HFFc6 (cell line): Measurements from ENCODE around the gene MRPL3. TPM values are rescaled to one million over a fixed set of nuclear protein-coding genes. Genes with fewer than 3 reads are reported as not detected.

Source experiments
- DNase-seq: peaks from one replicate; pipeline ENCODE4 v3.0.0-alpha.2; 2018
- H3K27ac Mint-ChIP-seq: 2 replicates; pipeline ENCODE4 v1.8.0; 2020; ENCODE audit warnings: mild to moderate bottlenecking, mixed read lengths
- H3K27me3 Mint-ChIP-seq: 2 replicates; pipeline ENCODE4 v1.8.0; 2021; ENCODE audit warnings: mild to moderate bottlenecking, moderate library complexity, mixed read lengths; ENCODE audit not compliant: insufficient read depth
- H3K36me3 Mint-ChIP-seq: 2 replicates; pipeline ENCODE4 v1.8.0; 2021; ENCODE audit warnings: low read depth, mixed read lengths
- H3K4me1 Mint-ChIP-seq: 2 replicates; pipeline ENCODE4 v1.8.0; 2020; ENCODE audit warnings: low read depth, mixed read lengths
- H3K4me3 Mint-ChIP-seq: 2 replicates; pipeline ENCODE4 v1.8.0; 2020; ENCODE audit warnings: mild to moderate bottlenecking, moderate library complexity, mixed read lengths
- H3K9me3 Mint-ChIP-seq: 2 replicates; pipeline ENCODE4 v1.8.0; 2020; ENCODE audit warnings: mild to moderate bottlenecking, mixed read lengths
- long read RNA-seq: library from polyadenylated mRNA; unstranded; transcript quantifications from one replicate; pipeline ENCODE4 v2.0.0, GENCODE V29; 2019
- total RNA-seq, 6 experiments: library from RNA; stranded (reverse); fragmentation: NEBNext Ultra II Directional; extraction: Animal tissue kit (Norgen Biotek cat#: 25700); gene quantifications; 2 replicates in 1 of 6; 3 replicates in 5 of 6; pipeline ENCODE4 v1.2.3, GENCODE V29; 2021
- TF ChIP-seq, protein P1 (sequence below): fragments of 200-600 bp; sonication (generic); IDR thresholded peaks from 2 replicates; pipeline ENCODE4 v1.5.0; 2021; ENCODE audit warnings: antibody characterized with exemption, mild to moderate bottlenecking

Gene MRPL3
- 100 to 1,000 TPM in 5 of 6 experiments, 10 to 100 TPM in 1; 98.7 to 125 (median 115) TPM for total RNA-seq
- long read RNA-seq, transcript MRPL3-201 (10 exons, 1,706 nt), result major isoform, 144 of 197 reads
- long read RNA-seq, transcript MRPL3-202 (11 exons, 1,457 nt), result minor isoform, 29 of 197 reads
- long read RNA-seq, partial matches to known transcripts, result 9 of 197 reads
- long read RNA-seq, other reads (novel, unspliced or antisense), result 10 of 197 reads

DNA sequence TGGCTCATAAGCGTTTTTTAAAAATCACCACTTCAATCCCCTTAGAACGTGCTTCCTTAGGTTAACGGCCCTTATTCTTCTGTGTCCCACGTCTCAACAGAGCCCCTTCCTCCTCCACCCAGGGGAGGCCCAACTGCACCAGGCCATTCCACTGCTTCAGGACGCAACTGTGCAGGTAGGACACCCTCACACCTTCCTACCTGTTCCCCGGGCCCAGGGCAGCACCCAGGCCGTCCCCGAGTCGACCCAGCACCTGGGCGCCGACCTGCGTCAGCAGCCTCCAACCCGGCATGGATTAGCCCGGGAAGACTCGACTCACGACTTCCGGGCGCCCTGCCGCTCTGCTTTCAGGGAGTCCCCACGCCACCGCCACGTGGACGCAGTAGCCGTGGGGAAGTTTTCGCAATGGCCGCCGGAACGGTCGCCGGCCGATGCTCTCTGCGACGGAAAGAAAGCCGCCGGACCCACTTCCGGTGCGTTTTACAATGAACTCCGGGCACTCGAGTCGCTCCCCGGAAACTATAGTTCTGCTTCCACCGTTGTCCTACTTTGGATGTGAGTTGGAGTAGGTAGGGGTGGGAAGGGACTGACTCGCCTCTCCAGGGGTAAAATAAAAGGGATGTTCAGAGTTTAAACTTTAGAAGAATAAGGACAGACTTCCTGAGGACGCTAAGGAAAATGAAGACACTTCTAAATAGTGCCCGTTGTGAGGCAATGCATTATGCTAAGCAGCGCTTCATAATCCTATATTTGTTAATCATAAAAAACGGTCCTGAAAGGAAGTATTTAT lies at the start of gene MRPL3:
TSS of gene MRPL3 (minus strand) at position 442 of the 790 bp plus-strand sequence. CDS start at position 292, 150 bp downstream.
- TF ChIP-seq, protein P1, sequence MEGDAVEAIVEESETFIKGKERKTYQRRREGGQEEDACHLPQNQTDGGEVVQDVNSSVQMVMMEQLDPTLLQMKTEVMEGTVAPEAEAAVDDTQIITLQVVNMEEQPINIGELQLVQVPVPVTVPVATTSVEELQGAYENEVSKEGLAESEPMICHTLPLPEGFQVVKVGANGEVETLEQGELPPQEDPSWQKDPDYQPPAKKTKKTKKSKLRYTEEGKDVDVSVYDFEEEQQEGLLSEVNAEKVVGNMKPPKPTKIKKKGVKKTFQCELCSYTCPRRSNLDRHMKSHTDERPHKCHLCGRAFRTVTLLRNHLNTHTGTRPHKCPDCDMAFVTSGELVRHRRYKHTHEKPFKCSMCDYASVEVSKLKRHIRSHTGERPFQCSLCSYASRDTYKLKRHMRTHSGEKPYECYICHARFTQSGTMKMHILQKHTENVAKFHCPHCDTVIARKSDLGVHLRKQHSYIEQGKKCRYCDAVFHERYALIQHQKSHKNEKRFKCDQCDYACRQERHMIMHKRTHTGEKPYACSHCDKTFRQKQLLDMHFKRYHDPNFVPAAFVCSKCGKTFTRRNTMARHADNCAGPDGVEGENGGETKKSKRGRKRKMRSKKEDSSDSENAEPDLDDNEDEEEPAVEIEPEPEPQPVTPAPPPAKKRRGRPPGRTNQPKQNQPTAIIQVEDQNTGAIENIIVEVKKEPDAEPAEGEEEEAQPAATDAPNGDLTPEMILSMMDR, result no peak
- Mint-ChIP-seq H3K4me1 (peaks cover 21% of the 10 kb centered on the region), H3K4me3 (peak within 1 kb of the TSS; percentile 99), H3K36me3 (peaks cover 24% of the 10 kb centered on the region), H3K27me3 (no peaks in the 10 kb centered on the region; the same call in 1 of the 2 replicates), H3K27ac (peak within 1 kb of the TSS; percentile 97), H3K9me3 (no peaks in the 10 kb centered on the region)
- DNase-seq, result peak; percentile 84

DNA sequence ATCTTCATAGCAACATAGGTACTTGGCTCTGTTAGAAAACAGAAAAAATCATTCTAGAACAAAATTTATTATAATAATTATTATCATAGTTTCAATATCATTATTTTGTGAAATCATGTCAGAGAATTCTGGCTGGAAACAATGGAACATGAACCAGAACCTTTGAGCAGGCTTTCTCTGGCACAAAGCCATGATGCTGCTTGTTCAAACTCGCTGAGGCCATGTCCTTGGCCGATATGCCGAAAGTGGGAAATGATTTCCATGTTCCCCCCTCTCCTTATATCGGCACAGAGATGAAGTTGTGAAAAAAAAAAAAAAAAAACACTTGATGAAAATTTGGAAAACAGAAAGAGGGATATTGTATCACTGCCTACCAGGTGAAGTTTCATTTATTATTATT lies 49.0 kb upstream of the MRPL3 start:
- H3K4me3 Mint-ChIP-seq, result no peak overlapping the region
- no peaks in the 10 kb centered on the region for H3K4me1 Mint-ChIP-seq
- H3K27ac Mint-ChIP-seq, result no peak overlapping the region
- peaks cover 5% of the 10 kb centered on the region; the same call in 1 of the 2 replicates for H3K27me3 Mint-ChIP-seq
- no peaks in the 10 kb centered on the region for H3K36me3 Mint-ChIP-seq
- DNase-seq, result no peak
- H3K9me3 Mint-ChIP-seq, result no peaks in the 10 kb centered on the region
- TF ChIP-seq, protein P1, result no peak

DNA sequence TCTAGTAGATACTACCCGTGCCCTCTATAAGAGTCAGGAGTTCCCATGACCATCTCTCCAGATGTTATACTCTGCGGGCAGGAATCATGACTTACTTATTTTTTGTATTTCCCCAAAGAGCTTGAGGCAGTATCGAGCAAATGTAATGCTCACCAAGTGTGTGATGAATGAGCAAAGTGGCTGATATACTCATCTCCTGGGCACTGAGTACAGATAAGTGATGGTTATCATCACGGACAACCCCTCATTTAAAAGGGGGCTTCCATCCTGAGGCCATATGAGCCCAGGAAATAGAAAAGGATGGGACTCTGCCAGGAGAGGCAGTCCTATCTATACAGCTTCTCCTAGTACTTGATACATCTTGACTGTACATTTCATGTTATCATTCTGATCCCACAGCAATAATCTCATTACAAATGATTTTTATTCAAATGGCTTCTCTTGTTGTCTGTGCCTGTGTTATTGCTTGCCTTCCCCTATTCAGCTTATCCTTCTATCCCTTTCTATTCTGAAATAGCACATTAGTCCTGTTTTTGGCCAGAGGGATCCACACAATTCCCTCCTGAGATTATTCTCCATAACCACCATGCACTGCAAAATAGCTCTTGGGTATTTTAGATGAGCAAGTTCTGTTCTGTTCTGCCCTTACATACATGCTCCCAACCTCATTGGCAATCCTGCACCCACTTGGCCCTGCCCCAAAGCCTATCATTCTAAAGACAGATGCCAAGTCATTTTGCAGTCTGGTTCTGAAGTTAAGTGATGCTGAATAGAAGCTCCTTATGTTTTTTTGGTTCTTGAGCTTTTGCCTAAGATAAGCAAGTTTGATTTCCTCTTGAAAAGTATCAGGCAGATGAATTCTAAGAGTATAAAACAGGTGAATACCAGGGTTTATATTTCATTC lies 48.0 kb upstream of the MRPL3 start:
- H3K27me3 Mint-ChIP-seq, result peaks cover 3% of the 10 kb centered on the region; the same call in 1 of the 2 replicates
- H3K4me1 Mint-ChIP-seq, result no peaks in the 10 kb centered on the region
- TF ChIP-seq, protein P1, result no peak
- H3K27ac Mint-ChIP-seq, result no peak overlapping the region
- no peaks in the 10 kb centered on the region for H3K36me3 Mint-ChIP-seq
- no peak overlapping the region for H3K4me3 Mint-ChIP-seq
- DNase-seq, result no peak
- no peaks in the 10 kb centered on the region for H3K9me3 Mint-ChIP-seq

DNA sequence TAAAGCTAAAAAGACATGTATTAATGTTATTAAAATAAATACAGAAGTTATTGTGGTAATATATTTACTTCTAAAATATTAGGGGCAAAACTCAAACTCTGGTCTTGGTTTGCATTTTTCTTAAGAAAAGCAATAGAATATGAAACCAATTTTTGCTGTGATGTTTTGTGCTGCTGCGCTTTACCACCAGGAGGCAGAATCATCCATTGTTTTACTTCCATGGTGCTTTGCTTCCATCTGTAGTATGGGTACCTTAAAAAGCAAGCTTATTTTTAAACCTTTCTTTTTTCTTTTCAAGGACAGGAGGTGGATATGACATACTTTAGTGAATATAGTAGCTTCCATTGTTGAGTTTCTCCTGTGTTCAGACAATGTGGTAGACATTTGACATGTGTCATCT lies 46.6 kb upstream of the MRPL3 start:
- DNase-seq, result no peak
- Mint-ChIP-seq H3K36me3 (no peaks in the 10 kb centered on the region), H3K4me3 (no peak overlapping the region), H3K27me3 (peaks cover 3% of the 10 kb centered on the region; the same call in 1 of the 2 replicates), H3K27ac (no peak overlapping the region), H3K4me1 (peaks cover 5% of the 10 kb centered on the region), H3K9me3 (no peaks in the 10 kb centered on the region)
- TF ChIP-seq, protein P1, result peak; percentile 75

DNA sequence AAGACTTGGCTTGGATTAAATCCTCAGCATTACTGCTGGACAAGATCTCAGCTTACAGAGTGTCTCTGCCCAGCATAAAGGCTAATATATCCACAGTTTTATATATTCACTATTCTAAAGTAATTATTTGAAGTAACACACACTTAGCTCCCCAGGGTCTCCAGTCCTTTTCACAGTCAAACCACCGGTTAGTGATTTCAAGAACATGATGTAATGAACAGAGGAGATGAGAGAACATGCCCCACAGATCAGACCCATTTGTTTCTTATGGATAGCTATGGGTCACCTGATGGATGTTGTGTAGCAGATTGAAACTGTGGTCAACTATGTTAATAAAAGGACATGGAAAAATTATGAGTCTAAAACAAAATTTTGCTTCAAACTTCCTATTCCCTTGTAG lies 44.8 kb upstream of the MRPL3 start:
- Mint-ChIP-seq H3K4me1 (peaks cover 14% of the 10 kb centered on the region), H3K9me3 (no peaks in the 10 kb centered on the region), H3K27ac (no peak overlapping the region), H3K36me3 (no peaks in the 10 kb centered on the region), H3K27me3 (no peaks in the 10 kb centered on the region), H3K4me3 (no peak overlapping the region)
- no peak for DNase-seq
- TF ChIP-seq, protein P1, result no peak
